HL-60/S4 treated with retinoic acid at 250 ng/mL for 4 days and 3 days (cell line): ENCODE results near the gene IGFBP1.
"Not testable (repeated sequence)": the region's sequence is repeated elsewhere in the genome, so short reads cannot be mapped to it uniquely, and the experiment has no call there.

Experiments used
- in situ Hi-C: fragments of 300-500 bp; cut with MboI; formaldehyde crosslinking; loops from 2 replicates; pipeline ENCODE4 v1.7.0; 2022; ENCODE audit warnings: low sequenced_read_pairs

IGFBP1 gene

GRCh38 chr7:45923818-45924217, 35.5 kb downstream of the IGFBP1 start:
- in situ Hi-C loops, result loop anchor here (25.0 kb wide), 1 partner anchor 1163 kb away; no protein-coding TSS in a partner anchor

GRCh38 chr7:45924283-45924682, 36.0 kb downstream of the IGFBP1 start:
- in situ Hi-C loops, result loop anchor here (25.0 kb wide), 1 partner anchor 1163 kb away; no protein-coding TSS in a partner anchor

DNA sequence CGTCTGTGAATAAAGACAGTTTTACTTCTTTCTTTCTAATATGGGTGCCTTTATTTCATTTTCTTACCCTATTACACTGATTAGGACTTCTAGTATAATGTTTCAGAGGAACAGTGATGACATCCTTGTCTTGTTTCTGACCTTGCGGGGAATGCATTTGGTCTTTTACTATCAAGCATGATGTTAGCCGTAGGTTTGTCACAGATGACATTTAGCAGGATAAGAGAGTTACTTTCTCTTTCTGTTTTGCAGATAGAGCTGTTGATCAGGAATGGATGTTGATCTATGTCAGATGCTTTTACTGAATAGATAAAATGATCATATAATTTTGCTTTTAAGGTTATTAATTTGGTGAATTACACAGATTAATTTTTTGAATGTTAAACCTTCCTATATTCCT, 39.4 kb downstream of the IGFBP1 start:
- in situ Hi-C loops, result no loop called here

DNA sequence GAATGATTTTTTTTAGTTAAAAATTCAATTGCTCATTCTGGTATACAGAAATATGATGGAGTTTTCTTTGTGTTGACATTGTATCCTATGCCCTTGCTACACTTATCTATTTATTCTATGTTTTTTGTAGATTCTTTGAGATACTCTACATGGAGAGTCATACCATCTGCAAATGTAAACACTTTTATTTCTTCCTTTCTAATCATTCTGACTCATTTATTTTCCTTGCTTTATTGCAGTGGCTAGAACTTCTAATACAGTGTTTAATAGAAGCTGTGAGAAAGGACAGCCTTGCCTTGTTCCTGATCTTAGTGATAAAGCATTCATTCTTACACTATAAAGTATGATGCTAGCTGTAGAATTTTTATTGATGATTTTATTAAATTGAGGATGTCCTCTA, 42.7 kb downstream of the IGFBP1 start:
- in situ Hi-C loops, result no loop called here

GRCh38 chr7:45937301-45937700, 49.0 kb downstream of the IGFBP1 start:
- in situ Hi-C loops, result no loop called here

DNA sequence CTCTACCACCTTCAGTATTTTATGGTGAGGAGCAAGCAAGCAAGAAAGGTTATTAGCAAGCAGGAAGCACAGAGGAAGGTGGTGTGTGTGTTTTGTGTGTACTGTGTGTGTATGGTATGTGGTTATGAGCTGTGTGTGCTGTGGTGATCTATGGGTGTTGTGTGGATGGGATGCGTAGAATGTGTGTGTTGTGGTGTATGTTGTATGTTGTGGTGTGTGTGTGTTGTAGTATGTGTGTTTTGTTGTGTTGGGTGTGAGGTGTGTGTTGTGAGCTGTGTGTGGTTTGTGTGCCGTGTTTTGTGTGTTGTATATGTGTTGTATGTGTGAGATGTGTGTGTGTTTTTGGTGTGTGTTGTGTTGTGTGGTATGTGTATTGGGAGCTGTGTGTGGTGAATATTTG, 49.6 kb downstream of the IGFBP1 start:
- in situ Hi-C loops, result no loop called here

GRCh38 chr7:45938626-45939302, 50.5 kb downstream of the IGFBP1 start:
- in situ Hi-C loops, result no loop called here

DNA sequence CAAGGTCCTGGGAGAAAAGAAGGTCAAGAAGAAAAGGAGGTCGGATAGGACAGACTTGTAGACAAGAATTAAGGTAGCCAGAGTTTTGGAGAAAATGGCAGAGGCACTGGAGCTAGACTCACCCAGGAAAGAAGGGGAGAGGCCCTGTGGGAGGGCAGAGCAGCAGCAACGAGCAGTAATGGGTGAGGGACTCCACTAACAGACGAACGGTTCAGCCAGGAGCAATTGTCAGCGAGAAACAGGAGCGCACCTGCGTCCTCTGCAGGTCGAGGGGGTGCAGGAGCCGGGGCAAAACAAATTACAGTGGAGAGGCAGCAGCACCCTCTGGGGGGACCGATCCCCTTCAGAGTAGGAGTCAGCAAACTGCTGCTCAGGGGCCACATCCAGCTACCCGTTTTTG, 51.3 kb downstream of the IGFBP1 start:
- in situ Hi-C loops, result no loop called here

GRCh38 chr7:45940237-45940781, 52.0 kb downstream of the IGFBP1 start:
- in situ Hi-C loops, result not testable (repeated sequence)

GRCh38 chr7:45940939-45941338, 52.7 kb downstream of the IGFBP1 start:
- in situ Hi-C loops, result no loop called here
